PFSK-1 (cell line): ENCODE measurements around the gene HIF1AN.

Source experiments
- FOXP2 ChIP-seq: optimal IDR thresholded peaks from 2 replicates; pipeline ENCODE3; 2011; ENCODE audit warnings: borderline replicate concordance, control low read depth, inconsistent platforms; ENCODE audit not compliant: insufficient read depth; ENCODE audit errors: extremely low read length, extremely low read depth
- POLR2AphosphoS5 ChIP-seq: IDR thresholded peaks from 2 replicates; pipeline ENCODE4 v1.6.1; 2012; ENCODE audit warnings: low read depth, mild to moderate bottlenecking, control low read depth, low read length, moderate library complexity
- SIN3A ChIP-seq: IDR thresholded peaks from 2 replicates; pipeline ENCODE4 v1.6.1; 2012; ENCODE audit warnings: mild to moderate bottlenecking, low read length, moderate library complexity, borderline replicate concordance; ENCODE audit not compliant: insufficient read depth
- TAF1 ChIP-seq: IDR thresholded peaks from 2 replicates; pipeline ENCODE4 v1.6.1; 2012; ENCODE audit warnings: low read length, control low read depth, borderline replicate concordance; ENCODE audit not compliant: insufficient read depth
- TF ChIP-seq, protein P1 (sequence below), 2 experiments: IDR thresholded peaks; 2 replicates each; pipeline versions ENCODE4 v1.6.1 to v1.8.0; 2011 to 2012; ENCODE audit warnings: low read depth in 2 of 2, low read length in 2 of 2, control low read depth in 1 of 2, inconsistent platforms in 1 of 2, mild to moderate bottlenecking in 1 of 2, moderate library complexity in 1 of 2; ENCODE audit not compliant: insufficient read depth in 1 of 2

Gene HIF1AN

DNA sequence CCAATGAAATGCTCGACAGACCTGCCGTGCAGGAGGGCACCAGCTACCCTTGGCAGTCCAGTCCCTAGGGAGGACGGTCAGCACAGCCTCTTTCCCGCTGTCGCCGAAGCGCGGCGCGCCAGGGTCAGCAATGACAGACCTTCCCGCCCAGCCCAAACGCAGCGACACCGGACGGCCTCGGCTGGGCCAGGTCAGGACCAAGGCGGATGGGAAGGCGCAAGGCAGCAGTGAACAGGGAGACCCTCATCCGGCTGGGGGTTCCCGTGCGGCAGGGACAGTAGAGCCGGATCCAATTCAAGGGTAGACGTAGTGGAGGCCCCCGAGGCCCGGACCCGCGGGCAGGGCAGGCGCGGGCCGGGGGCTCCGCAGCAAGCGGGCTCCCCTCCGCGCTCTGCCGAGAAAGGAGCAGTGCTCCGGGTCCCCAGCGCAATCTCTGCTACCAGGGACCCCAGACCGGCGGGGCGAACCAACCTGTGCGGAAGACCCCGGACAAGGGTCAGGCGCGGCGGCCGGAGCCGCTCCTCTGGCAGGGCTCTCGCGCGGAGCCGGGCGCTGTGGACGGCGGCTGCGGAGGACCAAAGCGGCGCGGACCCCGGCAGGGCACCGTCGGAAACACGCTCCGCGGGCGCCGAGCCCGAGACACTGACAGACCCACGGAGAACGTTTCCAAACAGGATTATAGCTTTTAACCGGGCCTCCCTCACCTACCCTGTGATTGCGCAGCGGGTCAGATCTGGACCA lies 16.3 kb upstream of the HIF1AN start, which contains the start of gene SEC31B:
Gene SEC31B, minus strand, starts transcription at position 551 of the 741 bp plus-strand sequence. CDS start 2,909 bp downstream, outside the sequence.
- TF ChIP-seq FOXP2: no peak
- no peak for TF ChIP-seq SIN3A
- TF ChIP-seq POLR2AphosphoS5: no peak
- TF ChIP-seq TAF1: no peak
- TF ChIP-seq, protein P1, sequence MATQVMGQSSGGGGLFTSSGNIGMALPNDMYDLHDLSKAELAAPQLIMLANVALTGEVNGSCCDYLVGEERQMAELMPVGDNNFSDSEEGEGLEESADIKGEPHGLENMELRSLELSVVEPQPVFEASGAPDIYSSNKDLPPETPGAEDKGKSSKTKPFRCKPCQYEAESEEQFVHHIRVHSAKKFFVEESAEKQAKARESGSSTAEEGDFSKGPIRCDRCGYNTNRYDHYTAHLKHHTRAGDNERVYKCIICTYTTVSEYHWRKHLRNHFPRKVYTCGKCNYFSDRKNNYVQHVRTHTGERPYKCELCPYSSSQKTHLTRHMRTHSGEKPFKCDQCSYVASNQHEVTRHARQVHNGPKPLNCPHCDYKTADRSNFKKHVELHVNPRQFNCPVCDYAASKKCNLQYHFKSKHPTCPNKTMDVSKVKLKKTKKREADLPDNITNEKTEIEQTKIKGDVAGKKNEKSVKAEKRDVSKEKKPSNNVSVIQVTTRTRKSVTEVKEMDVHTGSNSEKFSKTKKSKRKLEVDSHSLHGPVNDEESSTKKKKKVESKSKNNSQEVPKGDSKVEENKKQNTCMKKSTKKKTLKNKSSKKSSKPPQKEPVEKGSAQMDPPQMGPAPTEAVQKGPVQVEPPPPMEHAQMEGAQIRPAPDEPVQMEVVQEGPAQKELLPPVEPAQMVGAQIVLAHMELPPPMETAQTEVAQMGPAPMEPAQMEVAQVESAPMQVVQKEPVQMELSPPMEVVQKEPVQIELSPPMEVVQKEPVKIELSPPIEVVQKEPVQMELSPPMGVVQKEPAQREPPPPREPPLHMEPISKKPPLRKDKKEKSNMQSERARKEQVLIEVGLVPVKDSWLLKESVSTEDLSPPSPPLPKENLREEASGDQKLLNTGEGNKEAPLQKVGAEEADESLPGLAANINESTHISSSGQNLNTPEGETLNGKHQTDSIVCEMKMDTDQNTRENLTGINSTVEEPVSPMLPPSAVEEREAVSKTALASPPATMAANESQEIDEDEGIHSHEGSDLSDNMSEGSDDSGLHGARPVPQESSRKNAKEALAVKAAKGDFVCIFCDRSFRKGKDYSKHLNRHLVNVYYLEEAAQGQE (IDR thresholded peaks at IDR 0.05; ENCODE audit: insufficient read depth in 1 of 2, low read depth in 2 of 2, low read length in 2 of 2): no peak

DNA sequence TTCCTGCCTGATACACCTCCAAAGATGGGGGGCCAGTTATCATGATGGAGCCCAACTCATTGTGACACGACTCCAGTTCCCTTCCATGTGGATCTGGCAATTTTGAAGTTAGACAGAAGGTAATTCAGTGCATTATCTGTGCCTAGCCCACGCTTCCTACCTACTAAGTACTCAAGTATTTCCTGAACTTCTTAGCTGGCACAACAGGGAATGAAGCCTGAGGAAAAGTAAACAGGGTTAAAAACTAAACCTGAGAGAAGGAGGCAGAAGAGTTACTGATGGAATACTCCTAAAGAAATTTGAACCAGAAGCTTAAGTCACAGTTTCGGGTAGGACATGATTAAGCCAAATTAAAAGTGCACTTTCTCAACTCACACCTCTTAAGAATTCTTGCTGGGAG lies 14.9 kb upstream of the HIF1AN start:
- TF ChIP-seq SIN3A (no peak), FOXP2 (no peak), POLR2AphosphoS5 (no peak), TAF1 (no peak)
- TF ChIP-seq, protein P1 (IDR thresholded peaks at IDR 0.05; ENCODE audit: insufficient read depth in 1 of 2, low read depth in 2 of 2, low read length in 2 of 2): no peak

GRCh38 chr10:100522107-100522801 lies 13.5 kb upstream of the HIF1AN start:
- TF ChIP-seq POLR2AphosphoS5: no peak
- TF ChIP-seq, protein P1 (IDR thresholded peaks at IDR 0.05; ENCODE audit: insufficient read depth in 1 of 2, low read depth in 2 of 2, low read length in 2 of 2): no peak
- no peak for TF ChIP-seq FOXP2

- no peak for TF ChIP-seq POLR2AphosphoS5
- TF ChIP-seq FOXP2: no peak
- TF ChIP-seq, protein P1 (IDR thresholded peaks at IDR 0.05; ENCODE audit: insufficient read depth in 1 of 2, low read depth in 2 of 2, low read length in 2 of 2): no peak
- no peak for TF ChIP-seq TAF1
- no peak for TF ChIP-seq SIN3A
Observed at GRCh38 chr10:100522945-100523344, 12.8 kb upstream of the HIF1AN start.
